CD4-positive, alpha-beta memory T cell (primary cell): ENCODE measurements around the gene ADH7. TPM values are rescaled to one million over a fixed set of nuclear protein-coding genes. Genes with fewer than 3 reads are reported as not detected.

ENCODE experiments used
- CTCF ChIA-PET: fragments of 350-600 bp; sonication (Branson Sonifier 250); formaldehyde crosslinking; loops from one replicate; lab custom pipeline; 2021; ENCODE audit warnings: inconsistent platforms; ENCODE audit not compliant: partially characterized antibody; lab: Charles Lee
- POLR2A ChIA-PET: fragments of 350-600 bp; sonication (Branson Sonifier 250); formaldehyde crosslinking; loops from one replicate; lab custom pipeline; 2021; ENCODE audit not compliant: partially characterized antibody; lab: Charles Lee
- DNase-seq, 5 donors: peaks; one replicate each; pipeline versions ENCODE4 v3.0.0 to v3.0.0-alpha.2; 2020 to 2022; ENCODE audit warnings: mixed read lengths in 1 of 5
- H3K27ac ChIP-seq: one replicate; pipeline ENCODE4 v1.7.0; 2013; ENCODE audit warnings: low read depth, low read length
- H3K27me3 ChIP-seq: 2 replicates; pipeline ENCODE4 v1.7.0; 2013; ENCODE audit warnings: mild to moderate bottlenecking, low read length, moderate library complexity; ENCODE audit not compliant: insufficient read depth
- H3K36me3 ChIP-seq: 2 replicates; pipeline ENCODE4 v1.7.0; 2013; ENCODE audit warnings: mild to moderate bottlenecking, low read length, moderate library complexity; ENCODE audit not compliant: insufficient read depth
- H3K4me1 ChIP-seq: 2 replicates; pipeline ENCODE4 v1.7.0; 2013; ENCODE audit warnings: mild to moderate bottlenecking, low read length, moderate library complexity; ENCODE audit not compliant: insufficient read depth
- H3K4me3 ChIP-seq, 2 donors: one replicate each; pipeline ENCODE4 v1.7.0; 2013; ENCODE audit warnings: low read length in 2 of 2, mild to moderate bottlenecking in 1 of 2
- H3K9me3 ChIP-seq, 2 donors: one replicate each; pipeline ENCODE4 v1.7.0; 2013; ENCODE audit warnings: low read length in 2 of 2, control low read depth in 1 of 2; ENCODE audit not compliant: control insufficient read depth in 1 of 2
- H3K27ac Mint-ChIP-seq, 7 donors: one replicate each; pipeline ENCODE4 v1.8.0; 2020 to 2021; ENCODE audit warnings: mixed read lengths in 7 of 7, mild to moderate bottlenecking in 6 of 7, inconsistent platforms in 3 of 7, moderate library complexity in 3 of 7
- H3K27me3 Mint-ChIP-seq, 2 donors: one replicate each; pipeline ENCODE4 v1.8.0; 2020 to 2021; ENCODE audit warnings: mixed read lengths in 2 of 2
- H3K36me3 Mint-ChIP-seq, 2 donors: one replicate each; pipeline ENCODE4 v1.8.0; 2020 to 2021; ENCODE audit warnings: mixed read lengths in 2 of 2, inconsistent platforms in 1 of 2, mild to moderate bottlenecking in 1 of 2
- H3K4me1 Mint-ChIP-seq, 4 donors: one replicate each; pipeline ENCODE4 v1.8.0; 2020 to 2021; ENCODE audit warnings: mixed read lengths in 4 of 4, mild to moderate bottlenecking in 1 of 4
- H3K4me3 Mint-ChIP-seq, 8 donors: one replicate each; pipeline ENCODE4 v1.8.0; 2020 to 2021; ENCODE audit warnings: mixed read lengths in 8 of 8, mild to moderate bottlenecking in 7 of 8, moderate library complexity in 6 of 8, inconsistent platforms in 3 of 8
- H3K9me3 Mint-ChIP-seq, 8 donors: one replicate each; pipeline ENCODE4 v1.8.0; 2020 to 2021; ENCODE audit warnings: mixed read lengths in 8 of 8, mild to moderate bottlenecking in 5 of 8, inconsistent platforms in 3 of 8, moderate library complexity in 1 of 8
- intact Hi-C: fragments of 100-400 bp; cut with micrococcal nuclease; formaldehyde crosslinking; loops from one replicate; pipeline ENCODE4 v1.15.1; 2023
- polyA plus RNA-seq, 2 donors: library from polyadenylated mRNA; unstranded; fragments of 300-500 nt; fragmentation: Illumina TruSeq; gene quantifications; one replicate each; pipeline ENCODE4 v1.2.3, GENCODE V29; 2021
- total RNA-seq, 2 experiments: library from RNA; stranded (reverse); gene quantifications; one replicate each; pipeline ENCODE4 v1.2.3, GENCODE V29; 2021

ADH7 gene
- total and polyA plus RNA-seq, 4 experiments from 2014 or later: not detected

GRCh38 chr4:99366491-99366890 lies 68.7 kb downstream of the ADH7 start:
- H3K4me1 ChIP-seq: no peaks in the 10 kb centered on the region
- no peak for DNase-seq
- no peak overlapping the region for H3K4me3 ChIP-seq
- no peak overlapping the region for H3K27ac ChIP-seq
- intact Hi-C loops: no loop called here
- CTCF ChIA-PET: no interaction called here
- no peaks in the 10 kb centered on the region for H3K27me3 ChIP-seq
- peaks cover 0 to 3% (median 0%) of the 10 kb centered on the region in 4 donors for H3K4me1 Mint-ChIP-seq
- peaks cover 0 to 8% (median 1%) of the 10 kb centered on the region in 8 donors for H3K9me3 Mint-ChIP-seq
- no peak overlapping the region for H3K4me3 Mint-ChIP-seq
- no peaks in the 10 kb centered on the region for H3K9me3 ChIP-seq
- no peaks in the 10 kb centered on the region for H3K36me3 ChIP-seq
- H3K27ac Mint-ChIP-seq: no peak overlapping the region
- POLR2A ChIA-PET: no interaction called here
- H3K27me3 Mint-ChIP-seq: peaks cover 5 to 9% of the 10 kb centered on the region in 2 donors
- H3K36me3 Mint-ChIP-seq: peaks cover 0 to 2% of the 10 kb centered on the region in 2 donors

GRCh38 chr4:99362768-99363167 lies 72.4 kb downstream of the ADH7 start:
- no peaks in the 10 kb centered on the region for H3K36me3 ChIP-seq
- POLR2A ChIA-PET: no interaction called here
- Mint-ChIP-seq H3K4me1 (peaks cover 0 to 3% (median 0%) of the 10 kb centered on the region in 4 donors), H3K27ac (no peak overlapping the region), H3K36me3 (peaks cover 0 to 2% of the 10 kb centered on the region in 2 donors), H3K27me3 (peaks cover 0 to 4% of the 10 kb centered on the region in 2 donors), H3K4me3 (no peak overlapping the region), H3K9me3 (peaks cover 0 to 6% (median 3%) of the 10 kb centered on the region in 8 donors)
- no peak overlapping the region for H3K27ac ChIP-seq
- H3K4me3 ChIP-seq: no peak overlapping the region
- no peak for DNase-seq
- H3K9me3 ChIP-seq: no peaks in the 10 kb centered on the region
- CTCF ChIA-PET: no interaction called here
- H3K27me3 ChIP-seq: no peaks in the 10 kb centered on the region
- no peaks in the 10 kb centered on the region for H3K4me1 ChIP-seq
- intact Hi-C loops: no loop called here

Other genes starting within 250 kb of the ADH7 start
- not detected for gene ADH6, start 216.1 kb downstream of the ADH7 start, total RNA-seq
- not detected for gene ADH6, start 216.1 kb downstream of the ADH7 start, polyA plus RNA-seq
- not detected for gene ADH1A, start 144.4 kb downstream of the ADH7 start, total RNA-seq
- gene ADH1A, start 144.4 kb downstream of the ADH7 start, polyA plus RNA-seq: not detected
- gene ADH1B, start 113.9 kb downstream of the ADH7 start, total RNA-seq: not detected
- gene ADH1B, start 113.9 kb downstream of the ADH7 start, polyA plus RNA-seq: not detected
- not detected for gene ADH1C, start 82.6 kb downstream of the ADH7 start, total RNA-seq
- not detected for gene ADH1C, start 82.6 kb downstream of the ADH7 start, polyA plus RNA-seq
- not detected for gene C4orf17, start 75.7 kb upstream of the ADH7 start, total RNA-seq
- gene C4orf17, start 75.7 kb upstream of the ADH7 start, polyA plus RNA-seq: not detected
- 1 to 10 TPM; 5.4 to 5.7 TPM for gene TRMT10A, start 128.7 kb upstream of the ADH7 start, total RNA-seq
- 1 to 10 TPM; 3.7 to 5.4 TPM for gene TRMT10A, start 128.7 kb upstream of the ADH7 start, polyA plus RNA-seq
- under 1 TPM in 1 of 2 experiments, not detected in 1; 0.67 TPM for gene MTTP, start 139.5 kb upstream of the ADH7 start, total RNA-seq
- gene MTTP, start 139.5 kb upstream of the ADH7 start, polyA plus RNA-seq: not detected
- not detected for gene C4orf54, start 222.5 kb upstream of the ADH7 start, total RNA-seq
- not detected for gene C4orf54, start 222.5 kb upstream of the ADH7 start, polyA plus RNA-seq